Rectal smooth muscle tissue (tissue), 1 donor: ENCODE measurements around the gene UGT1A9.

ENCODE experiments used
- H3K27ac ChIP-seq: one replicate; pipeline ENCODE4 v1.7.0; 2013; ENCODE audit warnings: low read depth, low read length, inconsistent platforms
- H3K27me3 ChIP-seq: one replicate; pipeline ENCODE4 v1.7.0; 2013; ENCODE audit warnings: low read length; ENCODE audit not compliant: control insufficient read depth, insufficient read depth
- H3K36me3 ChIP-seq: one replicate; pipeline ENCODE4 v1.7.0; 2013; ENCODE audit warnings: low read length; ENCODE audit not compliant: control insufficient read depth, insufficient read depth
- H3K4me1 ChIP-seq: one replicate; pipeline ENCODE4 v1.7.0; 2013; ENCODE audit warnings: low read length; ENCODE audit not compliant: control insufficient read depth, insufficient read depth
- H3K4me3 ChIP-seq: one replicate; pipeline ENCODE4 v1.7.0; 2013; ENCODE audit warnings: low read length
- H3K9ac ChIP-seq: one replicate; pipeline ENCODE4 v1.7.0; 2013; ENCODE audit warnings: low read length

The UGT1A9 gene

GRCh38 chr2:233702238-233702637 lies 30.5 kb downstream of the UGT1A9 start:
- Histone ChIP-seq H3K9ac (no peak overlapping the region), H3K36me3 (no peaks in the 10 kb centered on the region), H3K27ac (no peak overlapping the region), H3K4me3 (no peak overlapping the region), H3K27me3 (no peaks in the 10 kb centered on the region), H3K4me1 (no peaks in the 10 kb centered on the region)

GRCh38 chr2:233705911-233706506 lies 34.3 kb downstream of the UGT1A9 start:
- Histone ChIP-seq H3K27me3 (no peaks in the 10 kb centered on the region), H3K4me3 (no peak overlapping the region), H3K36me3 (no peaks in the 10 kb centered on the region), H3K4me1 (no peaks in the 10 kb centered on the region), H3K9ac (no peak overlapping the region), H3K27ac (no peak overlapping the region)

GRCh38 chr2:233706720-233707119 lies 35.0 kb downstream of the UGT1A9 start:
- Histone ChIP-seq H3K4me3 (no peak overlapping the region), H3K4me1 (no peaks in the 10 kb centered on the region), H3K36me3 (no peaks in the 10 kb centered on the region), H3K27ac (no peak overlapping the region), H3K27me3 (no peaks in the 10 kb centered on the region), H3K9ac (no peak overlapping the region)

GRCh38 chr2:233707940-233708644 lies 36.4 kb downstream of the UGT1A9 start:
- Histone ChIP-seq H3K27me3 (no peaks in the 10 kb centered on the region), H3K36me3 (no peaks in the 10 kb centered on the region), H3K4me3 (no peak overlapping the region), H3K27ac (no peak overlapping the region), H3K9ac (no peak overlapping the region), H3K4me1 (no peaks in the 10 kb centered on the region)

GRCh38 chr2:233708942-233709341 lies 37.2 kb downstream of the UGT1A9 start:
- Histone ChIP-seq H3K9ac (no peak overlapping the region), H3K4me3 (no peak overlapping the region), H3K27me3 (no peaks in the 10 kb centered on the region), H3K36me3 (no peaks in the 10 kb centered on the region), H3K4me1 (no peaks in the 10 kb centered on the region), H3K27ac (no peak overlapping the region)

- no peaks in the 10 kb centered on the region for H3K4me1 ChIP-seq
- H3K9ac ChIP-seq = no peak overlapping the region
- H3K27me3 ChIP-seq = no peaks in the 10 kb centered on the region
- H3K36me3 ChIP-seq = no peaks in the 10 kb centered on the region
- H3K4me3 ChIP-seq = no peak overlapping the region
- no peak overlapping the region for H3K27ac ChIP-seq
These were observed 39.8 kb downstream of the UGT1A9 start for GRCh38 chr2:233711312-233712008.

- H3K4me1 ChIP-seq = no peaks in the 10 kb centered on the region
- H3K27me3 ChIP-seq = no peaks in the 10 kb centered on the region
- H3K36me3 ChIP-seq = no peaks in the 10 kb centered on the region
- no peak within 1 kb of the TSS for H3K4me3 ChIP-seq
- no peak within 1 kb of the TSS for H3K27ac ChIP-seq
- no peak within 1 kb of the TSS for H3K9ac ChIP-seq
These were observed 41.0 kb downstream of the UGT1A9 start, which contains the start of gene UGT1A5 for GRCh38 chr2:233712611-233713261. Gene UGT1A5 (plus strand): TSS chr2:233712907. CDS start chr2:233712992, 85 bp downstream.

- Histone ChIP-seq H3K4me3 (no peak overlapping the region), H3K27ac (no peak overlapping the region), H3K27me3 (no peaks in the 10 kb centered on the region), H3K4me1 (no peaks in the 10 kb centered on the region), H3K36me3 (no peaks in the 10 kb centered on the region), H3K9ac (no peak overlapping the region)
These were observed 41.5 kb downstream of the UGT1A9 start for GRCh38 chr2:233713262-233713615.

- Histone ChIP-seq H3K4me1 (no peaks in the 10 kb centered on the region), H3K4me3 (no peak overlapping the region), H3K36me3 (no peaks in the 10 kb centered on the region), H3K9ac (no peak overlapping the region), H3K27ac (no peak overlapping the region), H3K27me3 (no peaks in the 10 kb centered on the region)
These were observed 42.4 kb downstream of the UGT1A9 start for GRCh38 chr2:233714121-233714520.

- no peak within 1 kb of the TSS for H3K4me3 ChIP-seq
- H3K4me1 ChIP-seq = no peaks in the 10 kb centered on the region
- no peaks in the 10 kb centered on the region for H3K36me3 ChIP-seq
- H3K27ac ChIP-seq = no peak within 1 kb of the TSS
- H3K27me3 ChIP-seq = no peaks in the 10 kb centered on the region
- no peak within 1 kb of the TSS for H3K9ac ChIP-seq
These were observed 46.9 kb downstream of the UGT1A9 start, which contains the start of gene UGT1A4 for GRCh38 chr2:233718552-233718951. Gene UGT1A4 (plus strand): TSS chr2:233718736. CDS start chr2:233718821, 85 bp downstream.

- Histone ChIP-seq H3K36me3 (no peaks in the 10 kb centered on the region), H3K27ac (no peak within 1 kb of the TSS), H3K4me1 (no peaks in the 10 kb centered on the region), H3K4me3 (no peak within 1 kb of the TSS), H3K9ac (no peak within 1 kb of the TSS), H3K27me3 (no peaks in the 10 kb centered on the region)
These were observed 57.1 kb downstream of the UGT1A9 start, which contains the start of gene UGT1A3 for GRCh38 chr2:233728723-233729301. Gene UGT1A3 (plus strand): TSS chr2:233729042. CDS start chr2:233729127, 85 bp downstream.
